Sigmoid colon (tissue), 7 donors: Measurements from ENCODE around the gene TRMT1. TPM values are rescaled to one million over a fixed set of nuclear protein-coding genes. Genes with fewer than 3 reads are reported as not detected.

Experiments
- DNase-seq: peaks from one replicate; pipeline ENCODE4 v3.0.0-alpha.2; 2019
- H3K27ac ChIP-seq, 4 donors: fragments of 200-600 bp; sonication (generic); one replicate each; pipeline ENCODE4 v1.5.1; 2016 to 2019; ENCODE audit warnings: mild to moderate bottlenecking in 1 of 4
- H3K27me3 ChIP-seq, 3 donors: fragments of 200-600 bp; sonication (generic); one replicate each; pipeline ENCODE4 v1.5.1; 2019; ENCODE audit warnings: mild to moderate bottlenecking in 1 of 3
- H3K36me3 ChIP-seq, 4 donors: fragments of 200-600 bp; sonication (generic); one replicate each; pipeline ENCODE4 v1.5.1; 2016 to 2019
- H3K4me1 ChIP-seq, 4 donors: fragments of 200-600 bp; sonication (generic); one replicate each; pipeline ENCODE4 v1.5.1; 2017 to 2019
- H3K4me3 ChIP-seq, 4 donors: fragments of 200-600 bp; sonication (generic); one replicate each; pipeline ENCODE4 v1.5.1; 2017 to 2019; ENCODE audit warnings: mild to moderate bottlenecking in 2 of 4, moderate library complexity in 1 of 4
- H3K9me3 ChIP-seq, 4 donors: fragments of 200-600 bp in 3 of 4; sonication (generic) in 3 of 4; one replicate each; pipeline versions ENCODE4 v1.5.1 to v1.6.1; 2013 to 2019
- CTCF ChIP-seq, 4 experiments: fragments of 450-650 bp in 3 of 4; fragments of 200-600 bp in 1 of 4; IDR thresholded peaks; one replicate each; pipeline ENCODE4 v1.5.1; 2016 to 2019; ENCODE audit warnings: antibody characterized with exemption in 4 of 4, mild to moderate bottlenecking in 3 of 4, moderate library complexity in 2 of 4
- EP300 ChIP-seq, 4 donors: sonication (generic); formaldehyde crosslinking; IDR thresholded peaks; one replicate each; pipeline ENCODE4 v1.6.1; 2017; ENCODE audit warnings: antibody characterized with exemption in 4 of 4
- POLR2A ChIP-seq, 2 donors: fragments of 450-650 bp; IDR thresholded peaks; one replicate each; pipeline ENCODE4 v1.6.1; 2016; ENCODE audit warnings: antibody characterized with exemption in 2 of 2, mild to moderate bottlenecking in 2 of 2, moderate library complexity in 2 of 2
- POLR2AphosphoS5 ChIP-seq, 4 donors: sonication (generic); formaldehyde crosslinking; IDR thresholded peaks; one replicate each; pipeline ENCODE4 v1.6.1; 2017; ENCODE audit warnings: antibody characterized with exemption in 4 of 4
- WGBS, 2 donors: extraction: QIAGEN DNeasy Blood & Tissue Kit; methylation state at CpG; one replicate each; pipeline ENCODE4 v1.1.7; 2013; 5-methylcytosine and 5-hydroxymethylcytosine counted together
- intact Hi-C: fragments of 100-400 bp; cut with DNase I; formaldehyde crosslinking; loops from one replicate; pipeline ENCODE4 v1.15.1; 2023
- polyA plus RNA-seq, 3 donors: library from polyadenylated mRNA; stranded (reverse); fragments of 200-250 nt; gene quantifications; one replicate each; pipeline ENCODE4 v1.2.3, GENCODE V29; 2013
- total RNA-seq, 4 donors: library from RNA; depleted of rRNA; stranded (reverse); fragments of >200 nt; gene quantifications; one replicate each; pipeline ENCODE4 v1.1.0, GENCODE V29; 2016
- donor health status: healthy with polysubstance abuse.
- donor health status: Bipolar disorder and iron deficiency.
- donor health status: healthy.

The TRMT1 gene
- total and polyA plus RNA-seq, 7 donors: 6.7 to 48.6 (median 19.3) TPM

GRCh38 chr19:13128583-13128982 lies 12.0 kb upstream of the TRMT1 start:
- Histone ChIP-seq H3K4me1 (peaks cover 0 to 7% (median 2%) of the 10 kb centered on the region in 4 donors), H3K9me3 (no peaks in the 10 kb centered on the region), H3K27ac (no peak overlapping the region), H3K36me3 (peaks cover 0 to 3% (median 0%) of the 10 kb centered on the region in 4 donors), H3K27me3 (no peaks in the 10 kb centered on the region), H3K4me3 (no peak overlapping the region)
- DNase-seq: no peak
- WGBS, 2 donors: 67 to 83% methylated on average over 1 of the region's 1 CpG
- intact Hi-C loops: no loop called here
- TF ChIP-seq CTCF (IDR thresholded peaks at IDR 0.05) (no peak), POLR2AphosphoS5 (IDR thresholded peaks at IDR 0.05) (no peak), EP300 (IDR thresholded peaks at IDR 0.05) (no peak), POLR2A (IDR thresholded peaks at IDR 0.05) (no peak)

GRCh38 chr19:13127811-13128575 lies 11.5 kb upstream of the TRMT1 start:
- DNase-seq: no peak
- TF ChIP-seq POLR2AphosphoS5 (IDR thresholded peaks at IDR 0.05) (no peak), POLR2A (IDR thresholded peaks at IDR 0.05) (no peak), CTCF (IDR thresholded peaks at IDR 0.05) (no peak), EP300 (IDR thresholded peaks at IDR 0.05) (no peak)
- Histone ChIP-seq H3K27ac (no peak overlapping the region), H3K36me3 (peaks cover 0 to 3% (median 0%) of the 10 kb centered on the region in 4 donors), H3K4me1 (peaks cover 0 to 5% (median under 1%) of the 10 kb centered on the region in 4 donors), H3K9me3 (no peaks in the 10 kb centered on the region), H3K4me3 (no peak overlapping the region), H3K27me3 (no peaks in the 10 kb centered on the region)
- intact Hi-C loops: no loop called here
- 93 to 94% methylated on average over 6 of the region's 6 CpGs for WGBS, 2 donors

GRCh38 chr19:13127051-13127450 lies 10.5 kb upstream of the TRMT1 start:
- Histone ChIP-seq H3K4me3 (no peak overlapping the region), H3K36me3 (peaks cover 0 to 3% (median 0%) of the 10 kb centered on the region in 4 donors), H3K4me1 (no peaks in the 10 kb centered on the region), H3K9me3 (no peaks in the 10 kb centered on the region), H3K27me3 (no peaks in the 10 kb centered on the region), H3K27ac (no peak overlapping the region)
- 84 to 90% methylated on average over 9 of the region's 9 CpGs for WGBS, 2 donors
- TF ChIP-seq POLR2AphosphoS5 (IDR thresholded peaks at IDR 0.05): no peak
- TF ChIP-seq CTCF (IDR thresholded peaks at IDR 0.05): no peak
- no peak for TF ChIP-seq POLR2A (IDR thresholded peaks at IDR 0.05)
- no peak for TF ChIP-seq EP300 (IDR thresholded peaks at IDR 0.05)
- intact Hi-C loops: no loop called here
- DNase-seq: no peak

GRCh38 chr19:13122980-13123957 lies 6.7 kb upstream of the TRMT1 start:
- Histone ChIP-seq H3K27ac (no peak overlapping the region), H3K27me3 (no peaks in the 10 kb centered on the region), H3K36me3 (peaks cover 0 to 7% (median 0%) of the 10 kb centered on the region in 4 donors), H3K9me3 (no peaks in the 10 kb centered on the region), H3K4me1 (peaks cover 0 to 23% (median 20%) of the 10 kb centered on the region in 4 donors), H3K4me3 (no peak overlapping the region)
- intact Hi-C loops: no loop called here
- TF ChIP-seq POLR2A (IDR thresholded peaks at IDR 0.05) (no peak), POLR2AphosphoS5 (IDR thresholded peaks at IDR 0.05) (no peak), EP300 (IDR thresholded peaks at IDR 0.05) (no peak), CTCF (IDR thresholded peaks at IDR 0.05) (no peak)
- WGBS, 2 donors: 96% methylated on average over 20 of the region's 20 CpGs
- no peak for DNase-seq
